Nephron progenitor cell (in vitro differentiated cells): ENCODE measurements around the gene CDC5L.
A peak's percentile ranks its signal among the peaks of the same experiment; 100 is the strongest.

ENCODE experiments used
- DNase-seq: peaks from one replicate; pipeline ENCODE4 v3.0.0; 2021
- H3K27ac Mint-ChIP-seq: 2 replicates; pipeline ENCODE4 v1.8.0; 2021; ENCODE audit warnings: mild to moderate bottlenecking, moderate library complexity, mixed read lengths
- H3K27me3 Mint-ChIP-seq: 2 replicates; pipeline ENCODE4 v1.8.0; 2021; ENCODE audit warnings: mild to moderate bottlenecking, low read depth, mixed read lengths; ENCODE audit not compliant: poor library complexity
- H3K36me3 Mint-ChIP-seq: 2 replicates; pipeline ENCODE4 v1.8.0; 2021; ENCODE audit warnings: low read depth, mixed read lengths
- H3K4me1 Mint-ChIP-seq: 2 replicates; pipeline ENCODE4 v1.8.0; 2021; ENCODE audit warnings: mixed read lengths
- H3K4me3 Mint-ChIP-seq: 2 replicates; pipeline ENCODE4 v1.8.0; 2021; ENCODE audit warnings: mild to moderate bottlenecking, moderate library complexity, mixed read lengths
- H3K9me3 Mint-ChIP-seq: 2 replicates; pipeline ENCODE4 v1.8.0; 2021; ENCODE audit warnings: mild to moderate bottlenecking, moderate library complexity, mixed read lengths
- TF ChIP-seq, protein P1 (sequence below): fragments of 200-600 bp; sonication (generic); IDR thresholded peaks from 2 replicates; pipeline ENCODE4 v1.5.0; 2021; ENCODE audit warnings: antibody characterized with exemption

CDC5L gene

DNA sequence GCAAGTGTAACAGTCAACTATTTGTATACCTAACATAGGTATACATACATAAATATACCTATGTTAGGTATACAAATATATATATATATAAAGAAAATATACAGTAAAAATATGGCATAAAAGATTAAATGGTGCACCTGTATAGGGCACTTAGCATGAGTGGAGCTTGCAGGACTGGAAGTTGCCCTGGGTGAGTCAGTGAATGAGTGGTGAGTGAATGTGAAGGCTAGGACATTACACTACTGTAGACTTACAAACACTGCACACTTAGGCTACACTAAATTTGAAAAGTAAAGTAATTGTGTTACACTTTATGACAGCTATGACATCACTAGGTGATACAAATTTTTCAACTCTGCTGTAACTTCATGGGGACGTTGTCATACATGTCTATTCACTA, 65.6 kb downstream of the CDC5L start:
- no peak overlapping the region for H3K4me3 Mint-ChIP-seq
- no peak overlapping the region for H3K27ac Mint-ChIP-seq
- no peak for DNase-seq
- TF ChIP-seq, protein P1, sequence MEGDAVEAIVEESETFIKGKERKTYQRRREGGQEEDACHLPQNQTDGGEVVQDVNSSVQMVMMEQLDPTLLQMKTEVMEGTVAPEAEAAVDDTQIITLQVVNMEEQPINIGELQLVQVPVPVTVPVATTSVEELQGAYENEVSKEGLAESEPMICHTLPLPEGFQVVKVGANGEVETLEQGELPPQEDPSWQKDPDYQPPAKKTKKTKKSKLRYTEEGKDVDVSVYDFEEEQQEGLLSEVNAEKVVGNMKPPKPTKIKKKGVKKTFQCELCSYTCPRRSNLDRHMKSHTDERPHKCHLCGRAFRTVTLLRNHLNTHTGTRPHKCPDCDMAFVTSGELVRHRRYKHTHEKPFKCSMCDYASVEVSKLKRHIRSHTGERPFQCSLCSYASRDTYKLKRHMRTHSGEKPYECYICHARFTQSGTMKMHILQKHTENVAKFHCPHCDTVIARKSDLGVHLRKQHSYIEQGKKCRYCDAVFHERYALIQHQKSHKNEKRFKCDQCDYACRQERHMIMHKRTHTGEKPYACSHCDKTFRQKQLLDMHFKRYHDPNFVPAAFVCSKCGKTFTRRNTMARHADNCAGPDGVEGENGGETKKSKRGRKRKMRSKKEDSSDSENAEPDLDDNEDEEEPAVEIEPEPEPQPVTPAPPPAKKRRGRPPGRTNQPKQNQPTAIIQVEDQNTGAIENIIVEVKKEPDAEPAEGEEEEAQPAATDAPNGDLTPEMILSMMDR: no peak
- no peaks in the 10 kb centered on the region for H3K9me3 Mint-ChIP-seq
- peaks cover 23% of the 10 kb centered on the region for H3K4me1 Mint-ChIP-seq
- H3K27me3 Mint-ChIP-seq: no peaks in the 10 kb centered on the region
- peaks cover 25% of the 10 kb centered on the region for H3K36me3 Mint-ChIP-seq

DNA sequence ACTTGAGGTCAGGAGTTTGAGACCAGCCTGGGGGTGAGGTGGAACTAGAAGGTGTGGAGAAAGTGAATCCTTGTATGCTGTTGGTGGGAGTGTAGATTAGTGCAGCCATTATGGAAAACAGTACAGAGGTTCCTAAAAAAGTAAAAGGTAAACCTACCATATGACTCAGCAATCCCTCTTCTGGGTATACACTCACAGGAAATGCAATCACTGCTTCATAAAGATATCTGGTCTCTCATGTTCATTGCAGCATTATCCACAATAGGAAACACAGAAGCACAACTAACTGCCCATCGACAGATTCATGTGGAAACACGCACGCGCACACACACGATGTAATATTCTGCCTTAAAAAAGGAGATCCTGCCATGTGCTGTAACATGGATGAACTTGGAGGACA, 66.7 kb downstream of the CDC5L start:
- Mint-ChIP-seq H3K27ac (no peak overlapping the region), H3K36me3 (peaks cover 21% of the 10 kb centered on the region), H3K4me1 (peaks cover 24% of the 10 kb centered on the region), H3K27me3 (no peaks in the 10 kb centered on the region), H3K4me3 (no peak overlapping the region), H3K9me3 (no peaks in the 10 kb centered on the region)
- no peak for DNase-seq
- TF ChIP-seq, protein P1: no peak

DNA sequence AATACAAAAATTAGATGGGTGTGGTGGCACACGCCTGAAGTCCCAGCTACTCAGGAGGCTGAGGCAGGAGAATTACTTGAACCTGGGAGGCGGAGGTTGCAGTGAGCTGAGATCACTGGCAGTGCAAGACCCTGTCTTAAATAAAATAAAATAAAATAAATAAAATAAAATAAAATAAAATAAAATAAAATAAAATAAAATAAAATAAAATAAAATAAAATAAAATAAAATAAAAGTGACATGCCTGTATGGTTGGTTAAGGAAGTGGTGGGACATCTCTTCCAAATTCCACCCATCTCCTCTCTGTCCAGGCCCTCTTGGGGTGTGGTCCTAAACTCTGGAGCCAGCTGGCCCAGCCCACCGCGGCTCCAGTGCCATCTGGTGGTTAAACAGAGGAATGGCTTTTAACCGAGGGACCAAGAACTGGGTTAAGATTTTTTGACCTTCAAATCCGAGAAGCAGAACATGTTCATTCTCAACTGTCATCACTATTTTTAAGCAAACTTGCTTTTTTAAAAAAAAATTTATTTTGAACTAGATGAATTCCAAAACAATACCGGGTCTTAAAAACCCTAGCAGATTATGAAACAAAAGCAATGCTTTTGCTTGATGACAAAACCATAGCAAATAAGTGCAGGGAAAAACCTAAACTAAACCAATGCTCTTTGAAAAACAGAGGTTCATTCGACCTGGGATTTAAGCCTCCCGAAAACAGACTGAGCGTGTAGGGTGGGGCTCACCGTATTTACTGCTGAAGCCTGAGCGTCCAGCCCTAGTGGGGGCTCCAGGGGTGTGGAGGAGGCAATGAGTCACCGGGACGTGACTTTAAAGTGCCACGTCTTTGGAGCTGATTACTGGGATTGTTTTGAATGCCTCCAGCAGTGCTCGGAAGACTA, 68.8 kb downstream of the CDC5L start:
- Mint-ChIP-seq H3K27me3 (no peaks in the 10 kb centered on the region), H3K4me1 (peaks cover 24% of the 10 kb centered on the region), H3K9me3 (no peaks in the 10 kb centered on the region), H3K36me3 (peaks cover 15% of the 10 kb centered on the region), H3K27ac (no peak overlapping the region), H3K4me3 (no peak overlapping the region)
- DNase-seq: peak; percentile 42
- TF ChIP-seq, protein P1: peak; percentile 87

DNA sequence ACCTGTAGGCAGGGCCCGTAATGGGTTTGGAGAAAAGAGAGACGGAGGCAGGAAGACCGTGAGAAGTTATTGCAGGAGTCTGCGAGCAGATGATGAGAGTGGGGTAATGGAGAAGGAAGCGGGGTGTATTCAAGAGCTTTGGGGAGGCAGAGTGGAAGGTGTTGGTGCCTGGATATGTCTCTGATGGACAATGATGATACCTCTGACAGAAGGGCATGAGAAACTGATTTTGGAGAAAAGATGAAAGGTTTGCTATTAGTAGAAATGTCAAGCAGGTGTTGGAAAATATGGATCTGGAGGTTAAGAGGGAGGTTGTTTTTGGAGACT, 69.4 kb downstream of the CDC5L start:
- no peak overlapping the region for H3K4me3 Mint-ChIP-seq

DNA sequence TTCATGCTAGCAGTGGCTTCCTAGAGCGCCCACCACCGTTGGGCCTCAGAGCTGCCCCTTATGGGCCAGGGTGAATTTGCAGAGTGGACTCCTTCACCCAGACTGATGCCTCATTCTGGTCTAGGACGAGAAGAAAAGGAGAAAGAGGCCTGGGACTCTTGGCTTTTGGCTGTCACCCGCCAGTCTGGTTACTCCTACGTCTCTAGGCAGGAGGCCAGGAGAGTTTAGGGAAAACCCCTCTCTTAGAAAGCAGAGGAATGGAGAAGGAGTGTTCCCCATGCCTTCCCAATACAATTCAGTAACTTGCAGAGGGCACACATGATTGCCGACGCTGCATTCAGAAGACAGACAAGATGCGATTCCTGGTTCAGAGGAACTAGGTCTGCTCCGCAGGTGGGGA, 70.1 kb downstream of the CDC5L start:
- H3K27me3 Mint-ChIP-seq: no peaks in the 10 kb centered on the region
- peaks cover 8% of the 10 kb centered on the region for H3K36me3 Mint-ChIP-seq
- H3K27ac Mint-ChIP-seq: no peak overlapping the region
- no peaks in the 10 kb centered on the region for H3K9me3 Mint-ChIP-seq
- H3K4me3 Mint-ChIP-seq: no peak overlapping the region
- peaks cover 24% of the 10 kb centered on the region for H3K4me1 Mint-ChIP-seq
- DNase-seq: no peak
- TF ChIP-seq, protein P1: no peak

More for the DNA sequence above, 69.4 kb downstream of the CDC5L start:
- TF ChIP-seq, protein P1: no peak
- no peaks in the 10 kb centered on the region for H3K27me3 Mint-ChIP-seq
- peaks cover 24% of the 10 kb centered on the region for H3K4me1 Mint-ChIP-seq
- H3K27ac Mint-ChIP-seq: no peak overlapping the region
- peaks cover 9% of the 10 kb centered on the region for H3K36me3 Mint-ChIP-seq
- no peaks in the 10 kb centered on the region for H3K9me3 Mint-ChIP-seq
- no peak for DNase-seq

DNA sequence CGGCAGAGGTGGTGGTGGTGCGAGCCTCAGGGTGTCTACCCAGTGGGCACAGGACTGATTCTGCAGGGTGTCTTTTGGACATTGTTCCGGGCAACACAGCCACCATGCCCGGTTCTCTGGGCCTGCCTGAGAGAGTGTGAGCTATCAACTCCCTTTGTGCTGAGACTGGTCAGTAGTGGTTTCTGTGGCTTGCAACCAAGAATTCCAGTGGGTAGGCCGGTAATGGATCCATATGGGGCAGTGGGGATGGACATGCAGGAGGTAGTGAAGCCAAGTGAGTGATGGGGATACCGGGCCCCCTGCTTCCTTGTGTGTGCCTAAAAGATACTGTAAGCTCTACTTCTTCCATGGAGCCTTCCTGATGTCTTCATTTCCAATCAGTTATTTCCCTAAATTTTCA, 71.0 kb downstream of the CDC5L start:
- Mint-ChIP-seq H3K4me3 (no peak overlapping the region), H3K27ac (no peak overlapping the region), H3K9me3 (no peaks in the 10 kb centered on the region), H3K36me3 (peaks cover 4% of the 10 kb centered on the region), H3K4me1 (peaks cover 24% of the 10 kb centered on the region), H3K27me3 (peaks cover under 1% of the 10 kb centered on the region)
- TF ChIP-seq, protein P1: no peak
- no peak for DNase-seq
